Ishikawa (cell line): ENCODE results near the gene ST7.

Experiments used
- CEBPB ChIP-seq: IDR thresholded peaks from 2 replicates; pipeline ENCODE4 v1.6.1; 2012
- CREB1 ChIP-seq: IDR thresholded peaks from 2 replicates; pipeline ENCODE4 v1.6.1; 2012; ENCODE audit warnings: low read depth
- EGR1 ChIP-seq: IDR thresholded peaks from 2 replicates; pipeline ENCODE4 v1.6.1; 2012
- EP300 ChIP-seq: IDR thresholded peaks from 2 replicates; pipeline ENCODE4 v1.6.1; 2012; ENCODE audit warnings: borderline replicate concordance
- FOXM1 ChIP-seq: IDR thresholded peaks from 2 replicates; pipeline ENCODE4 v1.6.1; 2012; ENCODE audit warnings: low read depth, borderline replicate concordance
- MAX ChIP-seq: IDR thresholded peaks from 2 replicates; pipeline ENCODE4 v1.6.1; 2012
- NFIC ChIP-seq: IDR thresholded peaks from 2 replicates; pipeline ENCODE4 v1.6.1; 2012
- RAD21 ChIP-seq: IDR thresholded peaks from 2 replicates; pipeline ENCODE4 v1.6.1; 2012; ENCODE audit warnings: low read depth
- REST ChIP-seq: IDR thresholded peaks from 2 replicates; pipeline ENCODE4 v1.6.1; 2012; ENCODE audit warnings: low read depth, mild to moderate bottlenecking
- TAF1 ChIP-seq: IDR thresholded peaks from 2 replicates; pipeline ENCODE4 v1.6.1; 2012; ENCODE audit warnings: low read depth, mild to moderate bottlenecking
- TCF12 ChIP-seq: IDR thresholded peaks from 2 replicates; pipeline ENCODE4 v1.6.1; 2012; ENCODE audit warnings: low read depth
- TEAD4 ChIP-seq: IDR thresholded peaks from 2 replicates; pipeline ENCODE4 v1.6.1; 2012
- USF1 ChIP-seq: IDR thresholded peaks from 2 replicates; pipeline ENCODE4 v1.6.1; 2012
- YY1 ChIP-seq: IDR thresholded peaks from 2 replicates; pipeline ENCODE4 v1.6.1; 2012; ENCODE audit warnings: low read depth
- ZBTB7A ChIP-seq: IDR thresholded peaks from 2 replicates; pipeline ENCODE4 v1.6.1; 2012; ENCODE audit warnings: low read depth

Gene ST7

GRCh38 chr7:117272017-117272759, 318.9 kb downstream of the ST7 start:
- no peak for TF ChIP-seq USF1
- no peak for TF ChIP-seq TEAD4
- no peak for TF ChIP-seq TCF12
- no peak for TF ChIP-seq RAD21
- TF ChIP-seq EGR1: no peak
- TF ChIP-seq MAX: no peak
- no peak for TF ChIP-seq EP300
- no peak for TF ChIP-seq CEBPB
- no peak for TF ChIP-seq YY1
- TF ChIP-seq FOXM1: no peak
- TF ChIP-seq CREB1: no peak
- no peak for TF ChIP-seq ZBTB7A
- TF ChIP-seq REST: no peak
- TF ChIP-seq TAF1: no peak
- TF ChIP-seq NFIC: no peak

GRCh38 chr7:117273325-117273724, 320.0 kb downstream of the ST7 start:
- TF ChIP-seq MAX (no peak), EGR1 (no peak), ZBTB7A (no peak), CEBPB (no peak), CREB1 (no peak), TEAD4 (no peak), RAD21 (no peak), REST (no peak), YY1 (no peak), TAF1 (no peak), USF1 (no peak), EP300 (no peak), TCF12 (no peak), FOXM1 (no peak), NFIC (no peak)

GRCh38 chr7:117273814-117274225, 320.5 kb downstream of the ST7 start:
- TF ChIP-seq FOXM1: no peak
- TF ChIP-seq EGR1: no peak
- TF ChIP-seq MAX: no peak
- no peak for TF ChIP-seq EP300
- no peak for TF ChIP-seq YY1
- TF ChIP-seq TCF12: no peak

- no peak for TF ChIP-seq FOXM1
- no peak for TF ChIP-seq MAX
- TF ChIP-seq RAD21: no peak
- no peak for TF ChIP-seq YY1
- no peak for TF ChIP-seq USF1
- TF ChIP-seq TEAD4: no peak
- TF ChIP-seq NFIC: no peak
- no peak for TF ChIP-seq ZBTB7A
- TF ChIP-seq REST: no peak
- TF ChIP-seq CEBPB: no peak
- TF ChIP-seq EGR1: no peak
- no peak for TF ChIP-seq TCF12
- TF ChIP-seq EP300: no peak
- TF ChIP-seq CREB1: no peak
Measured at GRCh38 chr7:117274951-117275350, 321.6 kb downstream of the ST7 start.
